HG03045 (cell line): ENCODE results near the gene RPP25L.
A peak's percentile ranks its signal among the peaks of the same experiment; 100 is the strongest.
"Not testable (repeated sequence)": the region's sequence is repeated elsewhere in the genome, so short reads cannot be mapped to it uniquely, and the experiment has no call there.

Experiments used
- ATAC-seq: cut with Tn5 transposase; IDR thresholded peaks from one replicate; pipeline ENCODE4 v1.9.1; 2021; ENCODE audit warnings: mild to moderate bottlenecking, moderate library complexity; ENCODE audit not compliant: unreplicated experiment

The RPP25L gene, protein sequence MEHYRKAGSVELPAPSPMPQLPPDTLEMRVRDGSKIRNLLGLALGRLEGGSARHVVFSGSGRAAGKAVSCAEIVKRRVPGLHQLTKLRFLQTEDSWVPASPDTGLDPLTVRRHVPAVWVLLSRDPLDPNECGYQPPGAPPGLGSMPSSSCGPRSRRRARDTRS

DNA sequence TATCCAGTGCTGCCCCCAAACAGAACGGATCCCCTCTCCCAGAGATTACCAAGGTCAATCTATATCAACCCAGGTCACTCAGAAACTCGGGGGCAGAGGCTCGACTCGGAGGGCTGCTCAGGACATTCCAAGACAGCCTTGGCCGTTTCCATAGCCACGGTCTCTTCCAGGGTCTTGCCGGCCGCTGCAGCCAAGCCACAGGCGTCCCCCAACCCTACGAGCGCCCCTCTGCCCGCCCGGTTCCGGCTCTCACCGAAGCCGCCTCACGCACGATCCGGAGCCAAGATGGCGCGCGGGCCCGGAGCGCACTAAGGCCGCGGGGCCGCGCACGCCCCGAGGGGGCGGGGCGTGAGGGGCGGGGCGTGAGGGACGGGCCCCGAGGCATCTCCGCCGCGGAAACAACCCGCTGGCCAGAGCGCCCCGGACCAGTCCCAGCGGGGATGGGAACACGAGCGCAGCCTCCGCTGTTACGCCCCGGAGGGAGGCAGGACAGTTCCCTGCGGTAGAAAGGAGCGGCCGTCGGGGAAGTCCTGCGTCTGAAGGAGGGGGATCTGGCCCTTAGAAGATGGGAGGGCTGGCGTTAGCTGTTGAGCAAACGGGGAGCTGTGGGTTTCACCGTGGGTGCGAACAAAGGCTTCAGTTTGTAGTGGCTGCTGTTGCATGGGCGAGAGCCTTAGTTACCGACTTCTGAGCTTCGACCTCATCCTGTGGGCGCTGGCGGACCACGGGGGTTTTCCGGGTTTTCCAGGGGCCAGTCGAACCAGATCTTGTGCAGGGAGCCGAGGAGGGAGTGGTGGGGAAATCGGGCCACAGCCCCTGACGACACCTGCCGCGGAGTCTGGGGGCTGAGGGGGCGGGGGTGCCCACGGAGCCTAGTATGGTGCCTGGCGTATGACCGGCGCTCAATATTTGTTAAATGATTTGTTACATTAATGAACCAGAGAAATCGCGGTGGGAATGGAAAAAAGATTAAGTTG is at the start of gene RPP25L:
Gene RPP25L, minus strand, starts transcription at position 287 of the 977 bp plus-strand sequence. CDS start 801 bp downstream, outside the sequence.
- ATAC-seq: peak; percentile 87

DNA sequence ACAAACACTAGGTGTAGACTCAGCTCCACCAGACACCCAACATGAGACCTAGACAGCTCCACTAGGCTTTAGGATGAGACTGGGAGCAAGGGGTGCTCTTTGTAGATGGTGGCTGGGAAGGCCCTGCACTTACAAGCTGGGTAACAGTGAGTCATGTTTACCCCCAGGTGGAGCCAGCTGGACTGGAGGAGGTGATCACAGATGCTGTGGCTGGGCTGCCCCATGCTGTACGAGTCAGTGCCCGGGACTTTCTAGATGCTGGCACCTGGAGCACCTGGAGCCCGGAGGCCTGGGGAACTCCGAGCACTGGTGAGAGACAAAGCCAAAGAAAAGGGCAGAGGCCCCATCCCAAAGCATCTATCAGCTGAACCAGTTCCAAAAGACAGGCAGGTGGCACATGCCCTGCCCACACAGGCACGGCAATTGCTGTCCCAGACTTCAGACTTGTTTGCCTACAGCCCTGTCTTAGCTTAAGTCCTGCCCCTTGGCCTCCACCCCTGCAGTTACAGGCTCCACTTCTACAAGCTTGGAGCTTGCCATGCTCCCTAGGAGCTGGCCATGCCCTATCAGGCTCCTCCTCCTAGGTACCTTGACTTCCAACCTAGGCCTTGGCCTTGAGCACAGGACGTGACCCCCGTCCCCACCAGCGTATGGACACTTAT is 47.8 kb upstream of the RPP25L start:
- ATAC-seq: no peak

DNA sequence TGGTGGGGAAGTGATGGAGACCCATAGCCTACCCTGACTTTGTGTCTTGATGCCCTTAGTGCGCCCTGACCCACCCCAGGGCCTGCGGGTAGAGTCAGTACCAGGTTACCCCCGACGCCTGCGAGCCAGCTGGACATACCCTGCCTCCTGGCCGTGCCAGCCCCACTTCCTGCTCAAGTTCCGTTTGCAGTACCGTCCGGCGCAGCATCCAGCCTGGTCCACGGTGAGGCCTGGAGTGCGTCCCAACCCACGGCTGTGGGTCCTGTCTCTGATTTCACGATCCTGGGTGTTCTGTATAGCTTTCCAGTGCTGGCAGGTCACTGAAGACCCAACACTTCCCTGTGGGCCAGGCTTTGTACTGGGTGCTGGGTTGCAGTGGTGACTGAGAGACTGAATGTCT is 46.6 kb upstream of the RPP25L start:
- ATAC-seq: no peak

DNA sequence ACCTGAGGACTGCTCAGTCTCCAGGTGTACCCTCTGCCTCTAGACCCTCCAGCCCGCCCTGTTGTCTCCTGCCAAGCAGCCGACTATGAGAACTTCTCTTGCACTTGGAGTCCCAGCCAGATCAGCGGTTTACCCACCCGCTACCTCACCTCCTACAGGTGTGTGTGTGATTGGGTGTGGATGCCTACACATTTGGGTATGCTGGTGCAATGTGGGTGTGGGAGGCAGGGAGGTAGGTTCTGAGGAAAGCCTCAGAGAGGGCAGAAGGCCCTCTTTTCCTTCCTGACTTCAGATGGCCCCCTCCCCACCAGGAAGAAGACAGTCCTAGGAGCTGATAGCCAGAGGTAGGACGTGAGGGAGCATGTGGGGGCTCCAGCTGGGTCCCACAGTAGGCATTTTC is 45.1 kb upstream of the RPP25L start:
- no peak for ATAC-seq

DNA sequence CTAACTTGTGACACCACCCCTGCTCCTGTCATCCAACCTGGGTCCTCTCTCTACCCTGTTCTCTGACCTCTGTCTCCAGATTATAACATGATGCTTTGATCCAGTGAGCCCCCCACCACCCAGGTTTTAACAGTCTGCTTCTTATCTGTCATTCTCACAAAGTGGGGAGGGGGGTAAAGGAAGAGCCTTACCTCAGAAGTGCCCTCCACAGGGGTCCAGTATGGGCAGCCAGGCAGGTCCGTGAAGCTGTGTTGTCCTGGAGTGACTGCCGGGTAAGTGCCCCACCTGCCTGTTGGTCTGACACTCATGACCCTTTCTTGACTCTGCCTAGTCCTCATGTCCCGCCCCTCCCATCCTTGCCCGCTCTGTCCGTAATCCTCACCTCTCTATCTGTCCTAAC is 43.5 kb upstream of the RPP25L start:
- ATAC-seq: no peak

DNA sequence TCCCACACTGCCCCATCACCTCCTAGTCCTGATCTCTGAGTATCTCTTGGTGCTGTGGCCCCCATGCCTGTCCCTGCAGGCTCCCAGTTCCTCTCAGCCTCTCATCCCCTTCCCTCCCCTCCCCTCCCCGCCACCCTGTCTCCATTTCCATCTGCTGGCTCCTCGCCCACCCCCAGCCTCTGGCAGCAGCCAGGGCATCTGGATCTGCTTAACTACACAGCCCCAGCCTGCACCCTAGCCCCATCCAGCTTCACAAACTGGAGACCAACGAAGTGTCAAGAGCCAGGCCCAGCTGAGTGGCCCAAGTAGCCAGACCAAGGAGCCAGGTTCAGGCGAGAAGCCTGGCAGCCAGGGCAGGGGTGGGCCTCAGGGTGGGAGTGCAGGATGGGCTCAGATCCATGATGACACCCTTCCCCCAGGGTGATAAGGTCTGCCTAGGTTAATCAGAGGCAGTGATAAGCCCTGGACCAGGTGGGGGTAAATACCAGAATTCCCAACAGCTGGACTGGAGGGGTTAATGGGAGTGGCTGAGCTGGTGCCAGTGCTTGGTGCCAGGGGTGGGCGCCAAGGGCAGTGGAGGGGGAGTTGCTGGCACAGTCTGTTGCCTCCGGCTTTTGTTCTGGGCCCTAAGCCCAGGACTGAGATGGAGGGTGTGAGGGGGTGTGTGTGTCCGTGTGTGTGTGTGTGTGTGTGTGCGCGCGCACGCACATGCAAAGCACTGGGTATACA is 42.6 kb upstream of the RPP25L start:
- no peak for ATAC-seq

DNA sequence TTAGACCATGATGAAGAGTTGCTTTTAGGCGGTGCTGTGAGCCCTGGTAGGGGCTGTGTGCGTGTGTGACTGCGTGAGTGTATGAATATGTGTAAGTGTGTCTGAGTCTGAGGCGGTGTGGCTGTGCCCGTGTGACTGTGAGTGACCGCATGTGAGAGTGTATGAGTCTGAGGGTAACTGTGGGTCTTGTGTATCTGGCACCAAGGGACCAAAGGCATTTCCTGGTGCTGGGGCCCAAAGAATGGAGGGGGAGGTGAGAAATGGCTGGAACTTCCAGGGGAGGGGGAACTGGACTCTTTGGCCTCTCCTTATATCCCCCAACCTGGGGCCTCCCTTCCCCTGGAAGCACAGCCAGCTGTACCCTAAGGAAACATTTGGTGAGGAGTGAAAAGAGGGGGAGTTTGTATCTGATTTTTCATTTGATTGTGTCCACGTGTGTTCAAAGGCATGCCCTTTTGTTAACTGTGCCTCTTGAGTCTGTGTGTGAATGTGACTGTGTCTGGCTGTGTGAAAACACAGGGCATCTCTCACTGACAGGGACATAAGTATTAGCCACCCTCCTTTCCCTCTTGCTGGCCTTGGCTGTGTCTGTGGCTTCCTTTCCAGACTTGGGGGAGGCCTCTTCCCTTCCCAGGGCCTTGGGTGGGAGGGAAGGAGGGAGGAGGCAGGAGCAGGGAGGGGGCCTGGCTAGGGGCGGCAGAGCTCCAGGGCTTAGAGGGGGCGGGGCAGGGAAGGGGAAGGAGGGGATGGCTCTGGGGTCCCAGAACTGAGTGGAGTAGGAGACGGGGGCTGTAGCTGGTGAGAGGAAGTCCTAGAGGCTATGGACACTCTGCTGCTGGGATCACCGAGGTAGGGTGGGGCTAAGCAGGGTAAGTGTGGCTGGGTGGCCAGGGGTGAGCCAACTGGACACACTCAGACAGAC is 41.5 kb upstream of the RPP25L start:
- no peak for ATAC-seq

DNA sequence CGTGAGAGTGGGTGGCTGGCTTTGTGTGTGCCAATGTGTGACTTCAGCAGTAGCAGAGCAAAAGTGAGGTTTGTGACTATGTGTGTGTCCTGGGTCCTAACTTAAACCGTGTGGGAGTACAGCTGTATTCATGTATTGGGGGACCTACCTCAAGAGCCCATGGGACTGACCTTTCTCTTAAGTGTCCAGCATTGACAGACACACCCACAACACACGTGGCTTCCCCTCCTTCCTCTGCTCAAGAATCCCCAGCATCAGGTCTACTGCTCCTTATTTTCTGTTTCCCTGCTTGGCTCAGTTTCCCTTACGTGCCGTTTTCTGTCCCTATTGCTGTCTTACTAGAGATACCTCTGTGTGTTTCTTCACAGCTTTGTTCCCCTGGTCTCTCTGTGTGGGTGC is 40.7 kb upstream of the RPP25L start:
- no peak for ATAC-seq

DNA sequence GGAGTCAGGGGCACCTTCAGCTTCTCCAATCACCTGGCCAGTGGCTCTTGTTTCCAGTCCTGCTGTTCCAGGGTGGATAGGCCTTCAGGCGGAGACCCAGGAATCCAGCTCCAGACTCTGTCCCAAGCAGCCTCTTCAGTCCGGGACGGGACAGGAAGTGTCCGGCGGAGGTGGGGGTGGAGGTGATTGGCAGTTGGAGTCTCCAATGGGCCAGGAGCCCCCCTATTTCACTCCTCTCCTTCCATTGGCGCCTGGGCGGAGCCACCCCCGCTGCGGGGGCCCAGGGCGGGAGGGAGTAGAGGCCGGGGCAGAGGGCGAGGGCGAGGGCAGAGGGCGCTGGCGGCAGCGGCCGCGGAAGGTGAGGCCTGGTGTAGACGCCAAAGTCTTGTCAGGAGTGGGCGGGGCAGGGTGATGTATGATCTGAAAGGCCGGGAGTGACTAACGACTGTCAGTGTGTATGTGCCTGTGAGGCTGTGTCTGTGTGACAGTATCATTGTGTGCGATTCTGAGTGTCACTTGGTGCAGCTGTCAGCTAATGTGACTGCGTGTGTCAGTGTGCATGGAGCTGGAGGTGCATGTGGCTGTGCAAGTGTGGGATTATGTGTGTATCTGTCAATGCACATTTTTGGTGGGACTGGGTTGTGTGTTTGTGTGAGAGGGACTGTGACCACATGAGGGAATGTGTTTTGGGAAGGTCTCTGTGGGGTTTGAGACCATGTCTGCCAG is 40.1 kb upstream of the RPP25L start, which contains the start of gene IL11RA:
Gene IL11RA, plus strand, starts transcription at position 310 of the 726 bp plus-strand sequence. CDS start 3,033 bp downstream, outside the sequence.
- no peak for ATAC-seq

DNA sequence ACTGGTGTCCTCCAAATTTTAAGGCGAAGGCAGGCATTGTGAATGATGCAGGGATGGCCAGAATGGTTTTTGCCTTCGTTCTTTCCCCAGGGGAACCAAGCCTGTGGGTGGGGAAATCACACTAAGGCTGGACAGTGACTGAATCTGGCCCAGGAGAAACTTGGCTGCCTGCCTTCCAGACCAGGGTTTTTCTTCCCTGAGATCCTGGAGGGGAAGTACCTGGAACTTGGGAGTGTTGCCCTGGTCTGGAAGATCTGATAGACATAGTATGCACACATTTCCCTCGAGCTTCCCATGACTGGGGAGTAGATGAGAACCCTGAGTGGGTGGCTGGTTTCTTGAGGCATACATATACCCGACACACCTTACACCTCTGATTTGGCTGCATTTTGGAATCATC is 39.4 kb upstream of the RPP25L start:
- ATAC-seq: no peak

DNA sequence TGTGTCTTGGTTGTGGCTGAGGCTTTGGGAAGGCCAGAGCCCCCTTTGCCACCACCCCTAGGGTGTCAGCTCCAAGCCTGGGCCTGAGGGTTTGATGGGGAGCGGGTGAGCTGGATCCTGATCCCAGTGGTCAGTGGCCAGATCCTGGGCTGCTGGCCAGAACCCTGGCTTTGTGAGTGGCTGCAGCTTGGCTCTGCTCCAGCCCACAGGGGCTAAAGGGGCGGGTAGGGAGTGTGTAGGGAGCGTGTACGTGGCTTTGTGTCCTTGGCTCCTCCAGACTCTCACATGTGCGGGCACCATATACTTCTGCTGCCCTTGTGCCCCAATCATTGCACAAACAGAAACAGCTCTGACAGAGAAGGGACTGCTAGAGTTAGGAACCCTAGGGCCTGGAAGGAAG is 38.9 kb upstream of the RPP25L start:
- ATAC-seq: no peak

DNA sequence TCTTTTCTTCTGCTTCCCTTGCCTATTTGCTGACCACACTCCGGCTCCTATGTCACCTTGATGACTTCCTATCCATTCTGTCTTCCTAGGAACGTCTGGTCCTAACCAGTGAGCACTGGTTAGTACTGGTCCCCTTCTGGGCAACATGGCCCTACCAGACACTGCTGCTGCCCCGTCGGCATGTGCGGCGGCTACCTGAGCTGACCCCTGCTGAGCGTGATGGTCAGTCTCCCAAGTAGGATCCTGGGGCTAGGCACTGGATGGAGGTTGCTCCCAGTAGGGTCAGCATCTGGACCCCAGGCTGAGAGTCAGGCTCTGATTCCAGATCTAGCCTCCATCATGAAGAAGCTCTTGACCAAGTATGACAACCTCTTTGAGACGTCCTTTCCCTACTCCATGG is 36.8 kb upstream of the RPP25L start:
- no peak for ATAC-seq

DNA sequence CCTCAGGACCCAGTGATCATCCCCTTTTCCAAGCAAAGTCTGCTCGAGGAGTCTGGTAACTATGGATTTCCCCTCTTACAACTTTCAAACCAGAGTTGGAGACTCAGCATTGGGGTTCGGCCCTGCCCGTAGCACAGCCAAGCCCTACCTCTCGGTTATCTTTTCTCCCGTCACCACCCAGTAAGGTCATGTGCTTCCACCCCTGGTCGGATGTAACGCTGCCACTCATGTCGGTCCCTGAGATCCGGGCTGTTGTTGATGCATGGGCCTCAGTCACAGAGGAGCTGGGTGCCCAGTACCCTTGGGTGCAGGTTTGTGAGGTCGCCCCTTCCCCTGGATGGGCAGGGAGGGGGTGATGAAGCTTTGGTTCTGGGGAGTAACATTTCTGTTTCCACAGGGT is 35.8 kb upstream of the RPP25L start:
- no peak for ATAC-seq

DNA sequence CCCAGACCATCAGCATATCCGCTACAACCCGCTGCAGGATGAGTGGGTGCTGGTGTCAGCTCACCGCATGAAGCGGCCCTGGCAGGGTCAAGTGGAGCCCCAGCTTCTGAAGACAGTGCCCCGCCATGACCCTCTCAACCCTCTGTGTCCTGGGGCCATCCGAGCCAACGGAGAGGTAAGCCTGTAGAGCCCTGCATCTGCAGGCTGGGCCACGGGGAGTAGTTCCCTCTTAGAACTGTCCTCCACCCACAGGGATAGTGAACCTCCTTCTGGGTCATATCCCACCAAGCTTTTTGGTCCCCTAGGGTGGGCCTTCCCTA is 35.1 kb upstream of the RPP25L start:
- ATAC-seq: peak; percentile 19

DNA sequence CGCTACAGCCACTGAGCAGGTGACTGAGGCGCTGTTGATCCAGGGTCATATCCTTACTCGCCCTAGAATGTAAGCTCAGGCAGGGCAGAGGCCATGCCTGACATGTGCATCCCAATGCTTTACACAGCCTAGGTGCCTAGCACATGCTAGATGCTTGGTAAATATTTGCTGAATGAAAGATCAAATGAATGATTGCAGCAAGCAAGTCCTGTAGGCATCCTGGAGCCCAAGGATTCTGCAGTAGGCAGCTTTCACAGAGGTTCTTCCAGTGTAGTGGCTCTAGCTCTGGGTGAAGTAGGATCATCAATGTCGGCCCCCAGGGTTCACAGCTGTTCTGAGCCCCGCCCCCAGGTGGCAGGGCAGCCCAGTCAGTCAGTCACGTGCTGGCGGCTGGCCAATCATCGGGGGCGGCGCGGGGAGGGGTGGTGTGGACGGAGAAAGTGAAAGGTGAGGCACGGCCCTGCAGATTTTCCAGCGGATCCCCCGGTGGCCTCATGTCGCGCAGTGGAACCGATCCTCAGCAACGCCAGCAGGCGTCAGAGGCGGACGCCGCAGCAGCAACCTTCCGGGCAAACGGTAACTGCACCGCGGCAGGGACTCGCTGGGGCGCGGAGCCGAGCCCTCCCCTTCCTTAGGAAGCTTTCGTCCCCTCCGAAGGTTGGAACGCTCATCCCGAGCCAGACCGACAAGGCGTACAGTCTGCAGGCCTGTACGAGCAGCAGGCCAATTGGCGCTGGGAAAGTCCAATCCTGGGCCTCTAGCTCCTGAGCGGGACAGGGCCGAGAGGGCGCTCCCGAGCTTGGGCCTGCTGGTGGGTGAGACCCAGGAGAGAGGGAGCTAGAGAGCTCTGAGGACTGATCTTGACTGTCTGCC is 34.5 kb upstream of the RPP25L start, which contains the start of gene GALT:
Gene GALT, plus strand, starts transcription at position 465 of the 873 bp plus-strand sequence. Its CDS starts 30 bp downstream, at position 495.
- peak; percentile 92 for ATAC-seq

DNA sequence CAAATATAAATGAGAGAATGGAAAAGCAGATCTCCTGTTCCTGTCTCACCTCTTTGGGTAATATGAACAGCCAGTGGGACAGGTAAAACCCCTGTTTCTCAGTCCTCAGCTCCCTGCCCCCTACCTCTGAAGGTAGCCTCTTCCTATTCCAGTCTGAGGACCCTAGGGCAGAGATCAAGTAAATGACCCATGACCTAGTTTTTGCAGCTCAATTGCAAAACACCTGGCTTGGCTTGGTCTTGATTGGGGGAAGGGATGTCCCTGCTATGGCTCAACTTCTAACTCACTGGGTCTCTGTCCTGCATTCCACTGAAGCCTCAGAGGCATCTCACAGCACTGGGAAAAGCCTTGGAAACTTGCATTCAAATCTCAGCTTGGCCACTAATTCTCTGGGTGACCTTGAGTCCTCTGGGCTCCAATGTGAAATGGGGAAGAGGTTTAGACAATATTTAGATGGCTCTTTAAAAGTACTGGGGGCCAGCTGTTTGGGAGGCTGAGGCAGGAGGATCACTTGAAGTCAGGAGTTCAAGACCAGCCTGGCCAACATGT is 32.9 kb upstream of the RPP25L start:
- ATAC-seq: no peak

DNA sequence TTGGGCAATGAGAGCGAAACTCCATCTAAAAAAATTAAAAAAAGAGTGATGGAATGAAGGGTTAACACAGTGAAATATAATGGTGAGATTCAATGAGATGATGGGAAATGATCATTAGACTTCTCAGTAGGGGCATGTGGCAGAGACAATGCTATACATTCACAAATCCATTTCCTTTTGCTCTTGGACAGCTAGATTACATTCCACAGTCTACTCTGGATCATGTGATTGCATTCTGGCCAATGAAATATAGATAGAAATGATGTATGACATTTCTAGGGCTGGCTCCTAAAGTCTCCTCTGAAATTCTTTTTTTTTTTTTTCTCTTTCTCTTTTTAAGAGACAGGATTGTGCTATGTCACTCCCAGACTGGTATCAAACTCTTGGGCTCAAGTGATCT is 30.8 kb upstream of the RPP25L start:
- no peak for ATAC-seq

DNA sequence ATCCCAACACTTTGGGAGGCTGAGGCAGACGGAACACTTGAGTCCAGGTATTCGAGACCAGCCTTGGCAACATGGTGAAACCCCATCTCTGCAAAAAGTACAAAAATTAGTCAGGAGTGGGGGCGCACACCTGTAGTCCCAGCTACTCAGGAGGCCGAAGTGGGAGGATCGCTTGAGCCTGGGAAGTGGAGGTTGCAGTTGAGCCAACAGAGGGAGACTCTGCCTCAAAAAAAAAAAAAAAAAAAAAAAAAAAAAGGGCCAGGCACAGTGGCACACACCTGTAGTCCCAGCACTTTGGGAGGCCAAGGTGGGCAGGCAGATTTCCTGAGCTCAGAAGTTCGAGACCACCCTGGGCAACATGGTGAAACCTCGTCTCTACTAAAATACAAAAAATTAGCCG is 27.4 kb upstream of the RPP25L start:
- not testable (repeated sequence) for ATAC-seq
